HUES6 (cell line): Measurements from ENCODE around the gene ANKFN1.

Experiments used
- H3K27ac ChIP-seq: 2 replicates; pipeline ENCODE4 v1.7.0; 2013; ENCODE audit warnings: low read depth, mild to moderate bottlenecking, low read length, inconsistent platforms
- H3K27me3 ChIP-seq: 2 replicates; pipeline ENCODE4 v1.6.1; 2013; ENCODE audit warnings: low read length; ENCODE audit not compliant: control insufficient read depth, insufficient read depth
- H3K36me3 ChIP-seq: 2 replicates; pipeline ENCODE4 v1.6.1; 2013; ENCODE audit warnings: low read length; ENCODE audit not compliant: control insufficient read depth, insufficient read depth
- H3K4me1 ChIP-seq: 2 replicates; pipeline ENCODE4 v1.6.1; 2013; ENCODE audit warnings: low read length; ENCODE audit not compliant: control insufficient read depth, insufficient read depth
- H3K4me3 ChIP-seq: 2 replicates; pipeline ENCODE4 v1.5.1; 2013; ENCODE audit warnings: low read depth, low read length
- H3K9ac ChIP-seq: one replicate; pipeline ENCODE4 v1.6.1; 2013; ENCODE audit warnings: mild to moderate bottlenecking, low read length
- H3K9me3 ChIP-seq: 2 replicates; pipeline ENCODE4 v1.6.1; 2013; ENCODE audit warnings: low read depth, low read length; ENCODE audit not compliant: control insufficient read depth, insufficient read depth

Gene ANKFN1

DNA sequence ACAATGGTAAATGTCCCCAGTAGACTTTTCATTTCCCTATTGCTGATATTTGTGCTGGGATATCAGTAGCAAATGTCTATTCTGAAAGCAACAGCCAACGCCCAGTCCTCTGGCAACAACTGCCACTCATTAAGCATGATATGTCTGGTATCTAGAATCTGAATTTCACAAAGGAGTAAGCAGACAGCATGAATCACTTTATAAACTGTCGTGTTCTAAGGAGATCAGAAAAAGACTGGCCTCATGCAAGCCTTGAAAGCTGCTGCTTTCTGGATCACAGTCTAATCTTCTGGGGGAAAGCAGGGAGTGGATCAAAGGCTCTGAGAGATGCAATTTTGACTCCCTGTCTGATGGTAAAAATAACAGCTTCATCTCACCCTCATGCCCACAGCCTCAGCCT lies 287.1 kb downstream of the ANKFN1 start:
- Histone ChIP-seq H3K4me1 (no peaks in the 10 kb centered on the region; the same call in 1 of the 2 replicates), H3K4me3 (no peak overlapping the region), H3K9me3 (no peaks in the 10 kb centered on the region), H3K36me3 (no peaks in the 10 kb centered on the region), H3K9ac (no peak overlapping the region), H3K27me3 (no peaks in the 10 kb centered on the region), H3K27ac (no peak overlapping the region)

GRCh38 chr17:56441308-56441707 lies 288.0 kb downstream of the ANKFN1 start:
- Histone ChIP-seq H3K27me3 (no peaks in the 10 kb centered on the region), H3K9ac (no peak overlapping the region), H3K4me3 (no peak overlapping the region), H3K9me3 (no peaks in the 10 kb centered on the region), H3K36me3 (no peaks in the 10 kb centered on the region), H3K4me1 (no peaks in the 10 kb centered on the region; the same call in 1 of the 2 replicates), H3K27ac (no peak overlapping the region)

DNA sequence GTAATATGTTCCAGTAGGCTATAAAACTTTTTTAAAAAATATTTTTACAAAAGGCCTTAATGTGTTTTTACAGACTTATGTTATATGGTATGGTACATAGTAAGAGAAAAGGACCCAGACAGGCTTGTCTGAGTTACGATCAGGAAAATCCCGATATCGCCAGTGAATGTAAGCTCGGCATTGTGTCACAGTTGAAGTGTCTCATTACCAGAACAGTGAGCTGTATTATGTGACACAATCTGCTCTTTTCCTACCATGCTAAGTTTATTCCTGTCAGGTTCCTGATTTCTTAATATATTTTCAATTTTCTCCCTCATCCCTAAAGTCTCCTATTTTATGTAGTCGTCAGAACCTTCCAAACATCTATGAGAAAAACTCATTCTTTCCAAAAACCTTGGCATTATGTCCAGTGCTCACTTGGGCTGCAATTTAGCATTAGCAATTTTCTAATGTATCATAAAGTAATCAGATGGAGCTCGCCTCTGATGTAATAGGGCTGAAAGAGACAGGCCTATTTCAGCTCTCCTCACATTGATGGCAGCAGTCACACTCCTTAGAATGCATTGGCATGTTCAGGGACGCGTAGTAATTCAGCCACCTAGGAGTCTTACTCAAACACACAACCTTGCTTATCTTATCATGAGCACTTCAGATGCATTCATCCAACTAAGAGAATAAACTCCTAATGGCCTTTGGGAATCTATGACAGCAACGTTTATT lies 292.6 kb downstream of the ANKFN1 start:
- Histone ChIP-seq H3K9ac (no peak overlapping the region), H3K27ac (no peak overlapping the region), H3K36me3 (no peaks in the 10 kb centered on the region), H3K4me1 (no peaks in the 10 kb centered on the region; the same call in 1 of the 2 replicates), H3K9me3 (no peaks in the 10 kb centered on the region), H3K4me3 (no peak overlapping the region), H3K27me3 (no peaks in the 10 kb centered on the region)

DNA sequence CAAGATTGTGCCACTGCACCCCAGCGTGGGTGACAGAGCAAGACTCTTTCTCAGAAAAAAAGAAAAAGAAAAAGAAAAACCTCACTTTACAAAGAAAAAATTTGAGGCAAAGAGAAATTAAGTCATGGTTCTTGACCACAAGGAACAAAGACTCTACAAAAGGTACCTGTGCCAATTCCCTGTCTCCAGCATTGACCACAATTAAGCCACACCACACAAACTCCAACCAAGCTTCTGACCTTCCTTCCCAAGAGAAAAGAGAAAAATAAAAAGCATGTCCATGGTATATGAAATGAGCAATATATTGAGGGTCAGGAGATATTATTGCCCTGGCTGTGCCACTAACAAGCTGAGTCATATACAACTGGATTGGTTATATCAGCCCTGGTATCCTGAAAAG lies 293.9 kb downstream of the ANKFN1 start:
- no peaks in the 10 kb centered on the region for H3K36me3 ChIP-seq
- H3K9ac ChIP-seq = no peak overlapping the region
- no peaks in the 10 kb centered on the region for H3K9me3 ChIP-seq
- H3K4me3 ChIP-seq = no peak overlapping the region
- H3K27me3 ChIP-seq = no peaks in the 10 kb centered on the region
- H3K27ac ChIP-seq = no peak overlapping the region
- H3K4me1 ChIP-seq = no peaks in the 10 kb centered on the region

DNA sequence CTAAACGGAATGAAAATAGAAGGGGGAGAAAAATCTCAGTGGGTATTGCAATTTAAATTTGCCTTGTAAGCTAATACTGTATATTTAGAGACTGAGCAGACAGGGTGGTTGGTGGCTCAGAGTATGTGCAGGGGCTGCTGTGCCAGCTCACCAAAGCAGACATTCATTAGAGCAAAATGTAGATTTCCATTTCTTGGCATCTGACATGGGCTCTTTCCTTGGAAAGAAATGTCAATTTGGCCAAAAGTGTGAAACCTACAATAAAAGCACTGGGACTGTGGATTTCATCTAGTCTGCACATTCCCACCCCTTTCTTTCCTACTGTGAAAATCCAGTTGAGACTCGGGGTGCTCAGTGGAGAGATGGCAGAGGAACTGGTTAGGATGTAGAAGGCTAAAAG lies 295.1 kb downstream of the ANKFN1 start:
- H3K9ac ChIP-seq = no peak overlapping the region
- H3K36me3 ChIP-seq = no peaks in the 10 kb centered on the region
- H3K27me3 ChIP-seq = no peaks in the 10 kb centered on the region
- no peak overlapping the region for H3K27ac ChIP-seq
- no peaks in the 10 kb centered on the region for H3K9me3 ChIP-seq
- no peaks in the 10 kb centered on the region for H3K4me1 ChIP-seq
- no peak overlapping the region for H3K4me3 ChIP-seq

DNA sequence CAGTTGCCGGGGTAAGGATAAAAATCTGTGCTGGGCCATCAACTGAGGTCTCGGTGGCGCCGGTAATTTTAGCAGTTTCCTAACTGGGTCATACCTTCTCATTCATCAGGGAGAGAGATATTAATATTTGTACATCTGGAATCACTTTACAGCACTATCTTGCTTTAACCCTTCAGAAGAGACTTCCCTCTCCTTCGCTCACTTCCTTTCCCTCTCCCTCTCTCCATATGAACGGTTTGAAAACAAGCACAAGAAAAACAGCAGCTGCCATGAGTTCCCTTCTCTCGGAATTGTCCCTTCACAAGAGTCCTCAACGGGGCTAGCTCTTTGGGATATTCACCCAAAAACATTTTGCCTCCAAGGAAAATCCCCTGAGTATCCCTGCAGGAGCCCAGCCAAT lies 295.9 kb downstream of the ANKFN1 start:
- no peak overlapping the region for H3K4me3 ChIP-seq
- no peaks in the 10 kb centered on the region for H3K4me1 ChIP-seq
- no peak overlapping the region for H3K27ac ChIP-seq
- no peaks in the 10 kb centered on the region for H3K36me3 ChIP-seq
- H3K9ac ChIP-seq = no peak overlapping the region
- H3K9me3 ChIP-seq = no peaks in the 10 kb centered on the region
- H3K27me3 ChIP-seq = no peaks in the 10 kb centered on the region

DNA sequence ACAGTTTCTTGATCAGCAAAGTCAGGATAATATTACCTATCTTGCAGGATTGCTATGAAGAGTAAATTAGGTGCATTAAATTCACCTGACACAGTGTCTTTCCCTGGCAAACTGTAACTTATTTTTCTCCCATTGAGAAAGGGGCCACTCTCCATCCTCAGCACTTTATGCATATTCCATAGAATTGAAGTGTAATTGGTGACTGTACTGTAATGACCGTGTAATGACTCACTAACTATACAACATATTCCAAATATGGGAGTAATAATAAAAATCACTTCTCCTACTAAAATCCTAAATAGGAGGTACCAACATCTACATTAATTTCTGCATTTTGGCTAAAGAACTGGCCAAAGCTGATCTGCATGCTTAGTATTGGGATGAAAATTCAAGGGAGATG lies 298.4 kb downstream of the ANKFN1 start:
- no peaks in the 10 kb centered on the region for H3K27me3 ChIP-seq
- no peak overlapping the region for H3K4me3 ChIP-seq
- no peaks in the 10 kb centered on the region for H3K9me3 ChIP-seq
- no peak overlapping the region for H3K27ac ChIP-seq
- no peak overlapping the region for H3K9ac ChIP-seq
- H3K4me1 ChIP-seq = no peaks in the 10 kb centered on the region
- no peaks in the 10 kb centered on the region for H3K36me3 ChIP-seq

DNA sequence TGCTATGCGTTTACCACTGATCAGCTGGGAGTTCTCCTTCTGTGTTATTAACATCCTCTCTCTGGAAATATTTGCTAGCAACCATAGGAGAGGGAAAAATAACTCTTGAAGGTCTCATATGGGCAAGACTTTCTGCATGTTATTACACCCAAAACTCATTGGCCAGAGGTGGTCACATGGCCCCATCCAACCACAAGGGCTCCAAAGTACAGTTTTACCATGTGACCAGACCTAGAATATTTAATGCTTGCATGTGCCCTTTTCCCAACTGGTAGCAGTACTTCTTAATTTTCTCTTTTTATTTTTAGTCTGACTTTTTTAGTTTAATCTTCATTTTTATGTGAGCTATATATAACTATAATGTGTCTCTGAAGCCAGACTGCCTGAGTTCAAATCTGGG lies 299.2 kb downstream of the ANKFN1 start:
- H3K4me1 ChIP-seq = no peaks in the 10 kb centered on the region

GRCh38 chr17:56457501-56457900 lies 304.2 kb downstream of the ANKFN1 start:
- Histone ChIP-seq H3K9me3 (no peaks in the 10 kb centered on the region), H3K9ac (no peak overlapping the region), H3K27me3 (no peaks in the 10 kb centered on the region; the same call in 1 of the 2 replicates), H3K27ac (no peak overlapping the region), H3K4me1 (no peaks in the 10 kb centered on the region), H3K36me3 (no peaks in the 10 kb centered on the region), H3K4me3 (no peak overlapping the region)

More for the DNA sequence above, 299.2 kb downstream of the ANKFN1 start:
- no peaks in the 10 kb centered on the region for H3K9me3 ChIP-seq
- no peaks in the 10 kb centered on the region for H3K27me3 ChIP-seq
- H3K27ac ChIP-seq = no peak overlapping the region
- no peak overlapping the region for H3K4me3 ChIP-seq
- H3K36me3 ChIP-seq = no peaks in the 10 kb centered on the region
- H3K9ac ChIP-seq = no peak overlapping the region

GRCh38 chr17:56465886-56466285 lies 312.6 kb downstream of the ANKFN1 start:
- Histone ChIP-seq H3K27me3 (no peaks in the 10 kb centered on the region), H3K4me1 (no peaks in the 10 kb centered on the region), H3K4me3 (no peak overlapping the region), H3K36me3 (no peaks in the 10 kb centered on the region), H3K9ac (no peak overlapping the region), H3K27ac (no peak overlapping the region), H3K9me3 (peaks cover 1% of the 10 kb centered on the region; the same call in 1 of the 2 replicates)

DNA sequence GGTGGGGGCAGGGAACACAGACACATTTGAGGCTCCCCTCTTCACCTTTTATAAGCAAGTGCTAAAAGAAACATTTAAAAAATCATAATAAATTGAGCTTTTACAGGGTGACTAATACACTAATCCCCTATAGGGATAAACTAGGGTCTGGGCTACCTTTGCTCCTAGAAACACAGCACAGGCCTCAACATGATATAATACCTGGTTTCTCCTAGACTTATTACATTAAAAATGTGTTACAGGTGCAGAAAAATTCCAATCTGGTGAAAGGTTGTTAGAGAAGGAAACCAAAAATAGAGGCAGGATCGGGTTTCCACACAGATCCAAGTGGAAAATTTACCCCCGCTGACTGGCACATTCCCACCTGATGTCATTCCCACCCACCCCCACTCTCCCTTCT lies 315.6 kb downstream of the ANKFN1 start:
- H3K4me3 ChIP-seq = no peak overlapping the region
- no peak overlapping the region for H3K9ac ChIP-seq
- no peaks in the 10 kb centered on the region for H3K36me3 ChIP-seq
- no peaks in the 10 kb centered on the region for H3K4me1 ChIP-seq
- no peak overlapping the region for H3K27ac ChIP-seq
- H3K9me3 ChIP-seq = peaks cover 10% of the 10 kb centered on the region
- no peaks in the 10 kb centered on the region for H3K27me3 ChIP-seq
